Hypothalamus (tissue), 51 donors: ENCODE results near the gene TMEM267.
A peak's percentile ranks its signal among the peaks of the same experiment; 100 is the strongest.
"Not testable (repeated sequence)": the region's sequence is repeated elsewhere in the genome, so short reads cannot be mapped to it uniquely, and the experiment has no call there.

ENCODE experiments used
- DNase-seq, 51 donors: peaks; one replicate each; lab custom pipeline; 2025; lab: John Stamatoyannopoulos, UW

TMEM267 gene

GRCh38 chr5:43483298-43484105 is at the start of gene TMEM267:
TSS of gene TMEM267 (minus strand) at chr5:43483865. CDS start at chr5:43453969, 29,896 bp downstream.
- DNase-seq, result peak; percentile 61 to 97 (median 87)

DNA sequence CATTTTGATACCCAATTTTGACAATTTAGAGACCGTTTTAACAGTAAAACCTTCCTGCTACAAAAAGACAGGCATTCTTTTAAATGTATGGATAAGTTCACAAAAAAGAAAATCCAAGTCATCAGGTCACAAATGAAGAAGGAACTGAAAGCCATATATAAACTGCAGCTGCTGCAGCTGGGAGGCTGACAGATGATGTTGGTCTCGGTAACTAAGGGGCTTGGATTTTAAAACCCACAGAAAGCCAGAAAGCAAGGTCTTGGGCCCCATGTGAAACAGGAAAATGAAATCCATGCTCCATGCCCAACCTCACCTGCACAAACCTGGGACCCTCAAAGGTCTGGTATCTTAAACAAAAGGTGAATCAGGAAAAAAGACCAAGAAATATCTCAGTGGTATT is 47.0 kb upstream of the TMEM267 start:
- no peak for DNase-seq

- no peak for DNase-seq
Measured at GRCh38 chr5:43523662-43524072, 40.0 kb upstream of the TMEM267 start.

GRCh38 chr5:43520615-43521014 is 37.0 kb upstream of the TMEM267 start:
- no peak for DNase-seq

GRCh38 chr5:43515678-43516048 is 32.0 kb upstream of the TMEM267 start:
- no peak for DNase-seq

GRCh38 chr5:43514816-43515677 is 31.4 kb upstream of the TMEM267 start, which contains the start of gene C5orf34:
TSS of gene C5orf34 (minus strand) at chr5:43515148. CDS start at chr5:43509339, 5,809 bp downstream.
- peak; percentile 26 to 95 (median 85) for DNase-seq

DNA sequence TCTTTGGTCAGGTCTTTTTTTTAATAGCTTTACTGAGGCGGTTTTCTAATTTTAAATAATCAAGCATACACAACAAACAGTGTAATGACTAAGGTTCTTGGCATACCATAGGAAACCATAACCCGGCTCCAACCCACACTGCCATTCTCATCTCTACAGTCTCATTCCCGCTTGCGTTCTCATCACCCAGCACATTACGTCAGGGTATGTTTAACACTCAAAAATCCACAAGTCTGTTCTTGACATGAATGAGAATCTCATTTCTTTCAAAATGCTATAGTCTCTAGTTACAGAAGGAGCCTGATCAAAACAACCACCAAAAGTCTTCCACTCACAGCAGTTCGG is 30.8 kb upstream of the TMEM267 start:
- DNase-seq, result no peak

DNA sequence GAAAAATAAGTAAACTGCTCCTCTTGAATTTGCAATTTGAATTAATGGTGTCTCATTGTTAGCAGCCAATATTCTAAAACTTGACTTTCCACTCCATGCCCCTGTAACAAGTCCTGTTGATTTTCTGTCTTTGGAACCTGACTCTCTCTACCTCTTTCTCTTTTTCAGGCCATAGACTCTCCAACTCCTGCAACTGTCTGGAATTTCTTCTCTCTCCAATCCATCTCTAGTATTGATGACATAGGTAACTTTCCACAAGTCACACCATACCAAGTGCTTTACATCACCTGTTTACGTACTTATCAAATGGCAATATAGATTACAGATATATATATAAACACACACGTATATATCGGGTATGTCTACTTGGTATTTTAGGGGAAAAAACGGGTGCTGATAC is 30.4 kb upstream of the TMEM267 start:
- DNase-seq, result no peak

GRCh38 chr5:43511062-43511461 is 27.4 kb upstream of the TMEM267 start:
- not testable (repeated sequence) for DNase-seq

DNA sequence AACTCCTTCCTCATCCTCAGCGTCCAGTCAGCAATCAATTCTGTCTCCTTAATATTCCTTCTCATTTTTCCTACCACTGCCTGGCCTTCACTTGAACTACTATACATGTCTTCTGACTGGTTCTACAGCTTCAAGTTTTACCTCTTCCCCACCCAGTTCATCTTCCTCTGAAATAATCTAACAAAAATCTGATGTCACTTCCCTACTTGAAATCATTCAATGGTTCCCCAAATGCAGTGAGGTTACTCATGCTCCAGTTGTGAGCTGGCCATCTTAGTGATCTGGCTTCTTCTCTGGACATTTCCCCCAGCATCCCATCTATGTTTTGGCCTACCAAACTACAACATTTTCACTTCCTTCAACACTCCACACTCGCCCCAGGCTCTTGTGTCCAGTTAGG is 14.9 kb upstream of the TMEM267 start:
- DNase-seq, result no peak

DNA sequence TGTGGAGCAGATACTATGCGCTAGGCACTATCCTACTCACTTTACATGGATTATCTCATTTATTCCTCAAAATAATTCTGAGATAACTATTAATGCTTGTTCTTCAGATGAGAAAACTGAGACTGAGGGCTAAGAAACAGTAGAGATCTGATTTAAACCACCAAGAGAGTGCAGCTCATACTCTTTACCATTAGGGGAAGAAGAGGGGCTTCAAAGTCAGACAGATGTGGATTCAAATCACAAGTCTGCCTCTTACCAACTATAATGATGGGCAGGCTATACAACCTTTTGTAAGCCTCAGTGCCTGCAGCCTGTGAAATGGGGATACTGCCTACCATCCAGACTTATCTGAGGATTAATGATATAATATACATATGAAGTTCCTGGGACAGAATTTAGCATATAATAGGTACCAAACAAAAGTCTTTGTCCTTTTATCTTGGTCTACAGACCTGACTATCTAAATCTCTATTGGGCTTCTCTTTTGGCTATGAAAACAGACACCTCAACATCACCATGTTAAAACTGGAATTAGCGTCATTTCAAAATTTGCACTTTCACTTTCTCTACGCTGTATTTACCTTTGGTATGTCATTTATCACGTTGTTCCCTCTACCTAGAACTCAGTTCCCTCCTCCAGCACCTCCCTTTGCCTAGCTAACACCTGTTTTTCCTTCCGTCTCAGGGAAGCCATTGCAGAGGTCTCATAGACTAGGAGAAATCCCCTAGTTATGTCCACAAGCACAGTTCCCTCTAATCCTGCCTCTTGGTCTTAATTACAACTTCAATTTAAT is 13.8 kb upstream of the TMEM267 start:
- no peak for DNase-seq

- no peak for DNase-seq
Measured at GRCh38 chr5:43491326-43491725, 7.7 kb upstream of the TMEM267 start.

DNA sequence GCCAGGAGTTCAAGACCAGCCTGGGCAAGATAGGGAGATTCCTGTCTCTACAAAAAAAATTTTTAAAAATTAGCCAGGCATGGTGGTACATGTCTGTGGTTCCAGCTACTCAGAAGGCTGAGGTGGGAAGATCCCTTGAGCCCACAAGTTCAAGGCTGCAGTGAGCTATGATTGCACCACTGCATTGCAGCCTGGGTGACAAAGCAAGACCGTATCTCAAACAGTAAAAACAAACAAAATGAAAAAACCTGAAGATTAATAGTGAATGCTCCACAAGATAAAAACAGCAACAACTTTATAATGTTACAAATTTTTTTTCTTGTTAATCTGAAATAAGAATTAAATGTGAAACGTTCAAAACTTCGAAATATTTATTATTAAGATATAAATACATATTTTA is 2.7 kb upstream of the TMEM267 start:
- no peak for DNase-seq

DNA sequence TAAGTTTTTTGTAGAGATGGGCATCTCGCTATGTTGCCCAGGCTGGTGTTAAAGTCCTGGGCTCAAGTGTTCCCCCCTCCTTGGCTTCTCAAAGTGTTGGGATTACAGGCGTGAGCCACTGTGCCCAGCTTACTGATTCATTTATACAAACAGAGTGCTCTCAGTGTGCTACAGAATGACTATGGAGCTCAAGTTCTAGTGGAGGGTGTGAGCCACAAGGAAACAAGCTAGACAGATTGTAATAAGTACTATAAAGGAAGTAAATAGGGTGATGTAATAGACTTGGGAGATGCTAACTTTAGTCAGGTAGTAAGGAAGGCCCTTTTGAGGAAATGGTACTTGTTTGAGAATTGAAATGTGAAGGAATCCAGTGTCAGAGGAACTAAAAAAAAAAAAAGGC is 1.7 kb upstream of the TMEM267 start:
- DNase-seq, result no peak

DNA sequence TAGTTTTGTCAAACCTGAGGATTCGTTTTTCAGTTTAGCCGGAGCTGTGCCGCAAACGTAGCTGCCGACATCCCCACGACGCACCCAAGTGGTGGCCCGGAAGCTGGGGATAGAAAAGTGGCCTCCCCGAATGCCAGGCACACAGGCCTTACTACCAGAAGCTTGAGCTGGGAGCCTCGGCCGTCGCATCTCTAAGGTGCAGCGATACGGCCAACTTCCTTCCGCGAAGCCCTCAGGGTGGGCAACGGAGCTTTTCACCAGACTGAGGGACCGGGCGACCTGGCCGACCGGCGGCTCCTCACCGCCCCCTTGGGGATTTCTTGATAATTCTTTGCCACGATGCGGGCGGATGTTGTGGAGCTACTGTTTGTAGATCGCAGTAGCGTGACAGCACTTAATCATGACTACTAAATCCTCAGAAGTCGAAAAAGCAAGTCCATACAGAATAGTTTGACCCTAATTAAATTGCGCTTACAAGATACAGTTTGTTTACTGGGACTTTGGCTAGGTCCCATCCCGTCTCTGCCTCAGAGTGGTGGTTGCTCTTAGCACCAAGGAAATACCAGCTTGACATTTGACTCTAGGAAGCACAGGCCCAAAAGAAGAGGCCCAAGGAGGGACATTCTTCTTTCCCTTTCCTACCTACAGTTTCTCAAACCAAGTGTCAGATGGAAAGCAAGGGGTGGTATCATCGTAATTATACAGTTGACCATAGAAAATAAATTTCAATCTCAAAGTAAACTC is 613 bp upstream of the TMEM267 start:
- DNase-seq, result peak in 50 of 51 donors; percentile 46 to 97 (median 80)

- DNase-seq, result no peak
Measured at GRCh38 chr5:43482490-43483297, 971 bp downstream of the TMEM267 start.

DNA sequence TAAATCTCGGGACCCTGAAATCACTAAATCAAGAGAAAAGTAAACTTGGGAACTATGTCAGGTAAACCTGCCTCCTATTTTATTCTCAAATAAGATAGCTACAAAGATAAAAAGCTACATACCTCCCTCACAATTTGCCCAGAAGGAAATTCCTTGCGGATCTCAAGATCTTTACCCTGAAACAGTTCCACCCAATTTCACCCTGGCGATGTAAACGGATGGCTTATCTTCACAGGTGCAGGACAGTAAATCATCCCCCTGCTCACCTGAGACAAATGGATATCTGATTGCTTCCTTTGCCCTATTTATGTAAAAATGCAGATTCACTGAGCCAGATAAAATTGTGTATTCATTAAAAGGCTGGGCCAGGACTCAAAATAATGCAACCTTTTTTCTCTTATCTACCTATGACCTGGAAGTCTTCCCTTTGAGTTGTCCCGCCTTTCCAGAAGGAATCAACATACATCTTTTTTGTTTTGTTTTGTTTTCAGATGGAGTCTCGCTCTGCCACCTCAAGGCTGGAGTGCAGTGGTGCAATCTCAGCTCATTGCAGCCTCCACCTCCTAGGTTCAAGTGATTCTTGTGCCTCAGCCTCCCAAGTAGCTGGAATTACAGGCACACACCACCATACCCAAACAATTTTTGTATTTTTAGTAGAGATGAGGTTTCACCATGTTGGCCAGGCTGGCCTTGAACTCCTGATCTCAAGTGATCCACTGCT is 13.8 kb downstream of the TMEM267 start:
- DNase-seq, result no peak

GRCh38 chr5:43467100-43467499 is 16.6 kb downstream of the TMEM267 start:
- no peak for DNase-seq

DNA sequence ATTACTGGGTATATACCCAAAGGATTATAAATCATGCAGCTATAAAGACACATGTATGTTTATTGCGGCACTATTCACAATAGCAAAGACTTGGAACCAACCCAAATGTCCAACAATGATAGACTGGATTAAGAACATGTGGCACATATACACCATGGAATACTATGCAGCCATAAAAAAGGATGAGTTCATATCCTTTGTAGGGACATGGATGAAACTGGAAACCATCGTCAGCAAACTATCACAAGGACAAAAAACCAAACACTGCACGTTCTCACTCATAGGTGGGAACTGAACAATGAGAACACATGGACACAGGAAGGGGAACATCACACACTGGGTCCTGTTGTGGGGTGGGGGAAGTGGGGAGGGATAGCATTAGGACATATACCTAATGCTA is 18.2 kb downstream of the TMEM267 start:
- DNase-seq, result not testable (repeated sequence)
